ENCODE measurements around the gene CYFIP1. TPM values are rescaled to one million over a fixed set of nuclear protein-coding genes. Genes with fewer than 3 reads are reported as not detected.

The CYFIP1 gene
- total and polyA plus RNA-seq, 2 of the 8 experiments (the other 6 are each of a cell fraction or from before 2014, with no cell fraction given): 38.6 to 81.7 TPM

DNA sequence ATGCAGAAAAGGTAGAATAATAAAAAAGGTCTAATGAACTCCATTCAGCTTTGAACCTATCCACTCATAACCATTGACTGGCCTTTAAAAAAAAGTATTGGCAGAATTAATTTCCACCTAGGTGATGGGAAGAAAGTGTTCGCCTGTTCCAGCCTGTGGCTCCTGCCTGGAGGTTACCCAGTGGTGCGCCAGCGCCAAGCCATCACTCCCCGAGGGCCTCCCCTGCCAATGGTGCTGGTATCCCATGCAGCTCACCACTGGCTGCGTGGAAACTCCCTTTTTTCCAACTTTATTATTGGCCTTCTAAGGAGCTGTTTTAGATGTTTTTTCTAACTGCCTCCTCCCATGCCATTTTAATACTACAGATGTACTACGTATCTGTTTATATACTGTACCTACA lies 112.3 kb downstream of the CYFIP1 start:
- no peak overlapping the region for H2AK5ac ChIP-seq (ENCODE audit: low read depth, low read length)
- no peak overlapping the region for H4K91ac ChIP-seq (replicated peaks; ENCODE audit: insufficient read length, low read length)
- CTCF ChIA-PET (ENCODE audit: partially characterized antibody): no interaction called here
- no peaks in the 10 kb centered on the region for H3K79me1 ChIP-seq (ENCODE audit: low read depth, low read length)
- POLR2A ChIA-PET (ENCODE audit: partially characterized antibody): interaction anchor here (1.1 to 3.1 kb wide), 4 partner anchors 12 to 30 kb away, joined by 3 to 11 read pairs (median 6); partner anchors contain the start of gene NIPA2
- H3K4me2 ChIP-seq (ENCODE audit: insufficient read depth in 1 of 2, low read depth in 2 of 2, low read length in 2 of 2): no peak overlapping the region
- no peak overlapping the region for H3K23ac ChIP-seq (ENCODE audit: insufficient read length)
- TF ChIP-seq CTBP2 (IDR thresholded peaks at IDR 0.05; ENCODE audit: borderline replicate concordance, insufficient read depth, insufficient read length, low read length) (no peak), EZH2 (IDR thresholded peaks at IDR 0.05; ENCODE audit: low read depth, low read length, severe bottlenecking) (no peak), POLR2A (IDR thresholded peaks at IDR 0.05; ENCODE audit: control extremely low read depth in 1 of 2, low read depth in 2 of 2, low read length in 2 of 2) (no peak), SIRT6 (IDR thresholded peaks at IDR 0.05; ENCODE audit: low read length) (no peak), JUND (IDR thresholded peaks at IDR 0.05; ENCODE audit: low read length) (no peak), TAF7 (optimal IDR thresholded peaks at IDR 0.05; ENCODE audit: borderline replicate concordance, low read depth, low read length) (no peak), EP300 (IDR thresholded peaks at IDR 0.05; ENCODE audit: borderline replicate concordance in 1 of 2, low read depth in 2 of 2, low read length in 2 of 2) (no peak), TBP (IDR thresholded peaks at IDR 0.05; ENCODE audit: low read depth, low read length) (no peak)
- TF ChIP-seq, protein P1, sequence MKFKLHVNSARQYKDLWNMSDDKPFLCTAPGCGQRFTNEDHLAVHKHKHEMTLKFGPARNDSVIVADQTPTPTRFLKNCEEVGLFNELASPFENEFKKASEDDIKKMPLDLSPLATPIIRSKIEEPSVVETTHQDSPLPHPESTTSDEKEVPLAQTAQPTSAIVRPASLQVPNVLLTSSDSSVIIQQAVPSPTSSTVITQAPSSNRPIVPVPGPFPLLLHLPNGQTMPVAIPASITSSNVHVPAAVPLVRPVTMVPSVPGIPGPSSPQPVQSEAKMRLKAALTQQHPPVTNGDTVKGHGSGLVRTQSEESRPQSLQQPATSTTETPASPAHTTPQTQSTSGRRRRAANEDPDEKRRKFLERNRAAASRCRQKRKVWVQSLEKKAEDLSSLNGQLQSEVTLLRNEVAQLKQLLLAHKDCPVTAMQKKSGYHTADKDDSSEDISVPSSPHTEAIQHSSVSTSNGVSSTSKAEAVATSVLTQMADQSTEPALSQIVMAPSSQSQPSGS (IDR thresholded peaks at IDR 0.05; ENCODE audit: low read length): no peak
- no peak overlapping the region for H4K8ac ChIP-seq (ENCODE audit: extremely low read depth, insufficient read depth, low read length)
- no peak overlapping the region for H2BK20ac ChIP-seq (ENCODE audit: low read length)
- H2BK15ac ChIP-seq (ENCODE audit: low read length): no peak overlapping the region
- no peak overlapping the region for H2AFZ ChIP-seq (ENCODE audit: low read length)
- H2BK120ac ChIP-seq (replicated peaks; ENCODE audit: low read depth, low read length): no peak overlapping the region
- FAIRE-seq: no peak
- no peak overlapping the region for H3K27ac ChIP-seq (ENCODE audit: low read depth, low read length)
- no peak overlapping the region for H3K14ac ChIP-seq (ENCODE audit: insufficient read length)
- H2BK5ac ChIP-seq (ENCODE audit: low read depth, low read length): no peak overlapping the region
- peaks cover 0 to under 1% (median 0%) of the 10 kb centered on the region in 4 experiments; a peak in 1 of 7 replicates for H3K4me1 ChIP-seq (replicated peaks in 1 of 4; ENCODE audit: control insufficient read depth in 3 of 4, insufficient read depth in 4 of 4, low read length in 3 of 4)
- H2BK12ac ChIP-seq (ENCODE audit: low read depth, low read length): no peak overlapping the region
- peaks cover 0 to 4% of the 10 kb centered on the region in 2 experiments for H4K20me1 ChIP-seq (replicated peaks in 1 of 2; ENCODE audit: control insufficient read depth in 1 of 2, insufficient read depth in 2 of 2, low read length in 2 of 2)
- H3K4me3 ChIP-seq (ENCODE audit: extremely low read depth in 1 of 4, insufficient read depth in 2 of 4, low read depth in 3 of 4, low read length in 4 of 4): no peak overlapping the region
- H3K23me2 ChIP-seq (ENCODE audit: low read depth, low read length): no peaks in the 10 kb centered on the region
- no peak overlapping the region for H3K9ac ChIP-seq (replicated peaks in 1 of 4; ENCODE audit: extremely low read depth in 1 of 4, low read depth in 3 of 4, low read length in 3 of 4)
- H4K5ac ChIP-seq (ENCODE audit: insufficient read length, low read depth, low read length): no peak overlapping the region
- no peaks in the 10 kb centered on the region for H3K27me3 ChIP-seq (replicated peaks in 1 of 4; ENCODE audit: control insufficient read depth in 3 of 4, extremely low read depth in 1 of 4, insufficient read depth in 3 of 4, low read length in 3 of 4)
- H3K9me3 ChIP-seq (ENCODE audit: insufficient read depth in 2 of 2, low read depth in 1 of 2, low read length in 1 of 2): no peaks in the 10 kb centered on the region
- H3K79me2 ChIP-seq (ENCODE audit: control insufficient read depth in 1 of 2, insufficient read depth in 2 of 2, low read length in 2 of 2): peaks cover 0 to 3% of the 10 kb centered on the region in 2 experiments; a peak in 1 of 4 replicates
- H3K56ac ChIP-seq (replicated peaks; ENCODE audit: insufficient read length, low read depth, low read length): no peak overlapping the region
- peaks cover 9 to 48% (median 26%) of the 10 kb centered on the region in 4 experiments for H3K36me3 ChIP-seq (ENCODE audit: control insufficient read depth in 2 of 4, insufficient read depth in 4 of 4, low read length in 3 of 4)
- H3K4ac ChIP-seq (replicated peaks; ENCODE audit: insufficient read length, low read depth, low read length): no peak overlapping the region
- no peak overlapping the region for H3K18ac ChIP-seq (ENCODE audit: extremely low read depth, low read length)
- DNase-seq (ENCODE audit: low read depth in 1 of 2, low spot score in 2 of 2): no peak
- 85% methylated on average over 6 of the region's 6 CpGs; no CpG with 5 or more reads in 1 of the 2 experiments for WGBS, 2 experiments (ENCODE audit: extremely low coverage in 1 of 2, insufficient coverage in 1 of 2, insufficient read length in 1 of 2, insufficient replicate concordance in 2 of 2, low coverage in 1 of 2, low lambda C conversion rate in 2 of 2, missing lambda C conversion rate in 1 of 2)

All from H1 (cell line).